SK-N-SH (cell line): ENCODE results near the gene GRAMD1B. TPM values are rescaled to one million over a fixed set of nuclear protein-coding genes. Genes with fewer than 3 reads are reported as not detected.

ENCODE experiments used
- CTCF ChIA-PET: fragments of 300-600, 350-600 bp; formaldehyde crosslinking; extraction: SDS; loops from one replicate; lab custom pipeline; 2021; lab: Yijun Ruan, JAX
- POLR2A ChIA-PET: fragments of 350-600 bp; sonication (Branson Sonifier 250); formaldehyde crosslinking; extraction: SDS; loops from one replicate; lab custom pipeline; 2020; ENCODE audit warnings: antibody characterized with exemption, inconsistent platforms; lab: Yijun Ruan, JAX
- DNase-seq: peaks from one replicate; pipeline ENCODE4 v3.0.0; 2012
- H2AFZ ChIP-seq: fragments of 200-600 bp; sonication (generic); 2 replicates; pipeline ENCODE4 v1.8.1; 2016; ENCODE audit warnings: antibody characterized with exemption, mild to moderate bottlenecking, low read depth
- H3F3A ChIP-seq: fragments of 200-600 bp; sonication (generic); replicated peaks from 2 replicates; pipeline ENCODE3; 2016; ENCODE audit warnings: antibody characterized with exemption, mild to moderate bottlenecking; ENCODE audit not compliant: insufficient read depth
- H3K27ac ChIP-seq, 2 experiments: fragments of 200-500 bp in 1 of 2; fragments of 200-600 bp in 1 of 2; sonication (Bioruptor generic) in 1 of 2; sonication (generic), shearing (Covaris generic) in 1 of 2; 2 replicates each; pipeline versions ENCODE4 v1.5.1 to v1.6.1; 2014 to 2016; ENCODE audit warnings: low read depth in 2 of 2, inconsistent platforms in 1 of 2, low read length in 1 of 2, mild to moderate bottlenecking in 1 of 2, mixed read lengths in 1 of 2
- H3K27me3 ChIP-seq: fragments of 200-600 bp; sonication (generic), shearing (Covaris generic); 2 replicates; pipeline ENCODE4 v1.6.1; 2016; ENCODE audit warnings: mixed run types; ENCODE audit not compliant: insufficient read depth
- H3K36me3 ChIP-seq, 2 experiments: fragments of 200-500 bp in 1 of 2; fragments of 200-600 bp in 1 of 2; sonication (Bioruptor generic) in 1 of 2; sonication (generic) in 1 of 2; replicated peaks in 1 of 2; 2 replicates each; pipeline versions ENCODE3 to v1.5.1; 2014 to 2016; ENCODE audit warnings: low read length in 1 of 2, mild to moderate bottlenecking in 1 of 2; ENCODE audit not compliant: insufficient read depth in 2 of 2, control insufficient read depth in 1 of 2
- H3K4me1 ChIP-seq, 2 experiments: fragments of 200-500 bp in 1 of 2; fragments of 200-600 bp in 1 of 2; sonication (Bioruptor generic) in 1 of 2; sonication (generic), shearing (Covaris generic) in 1 of 2; 2 replicates each; pipeline versions ENCODE4 v1.5.1 to v1.6.1; 2014 to 2016; ENCODE audit warnings: low read depth in 1 of 2, low read length in 1 of 2, mixed run types in 1 of 2; ENCODE audit not compliant: insufficient read depth in 2 of 2, control insufficient read depth in 1 of 2
- H3K4me2 ChIP-seq: fragments of 200-600 bp; sonication (generic), shearing (Covaris generic); 2 replicates; pipeline ENCODE4 v1.6.1; 2017; ENCODE audit warnings: mixed run types
- H3K4me3 ChIP-seq, 2 experiments: fragments of 200-500 bp in 1 of 2; fragments of 200-600 bp in 1 of 2; sonication (Bioruptor generic) in 1 of 2; sonication (generic), shearing (Covaris generic) in 1 of 2; 2 replicates each; pipeline versions ENCODE4 v1.5.1 to v1.8.1; 2014 to 2016; ENCODE audit warnings: low read depth in 2 of 2, inconsistent platforms in 1 of 2, low read length in 1 of 2, mild to moderate bottlenecking in 1 of 2, mixed read lengths in 1 of 2, moderate library complexity in 1 of 2
- H3K79me2 ChIP-seq: fragments of 200-600 bp; sonication (generic); 2 replicates; pipeline ENCODE4 v1.8.1; 2017; ENCODE audit warnings: mild to moderate bottlenecking; ENCODE audit not compliant: insufficient read depth
- H3K9ac ChIP-seq: fragments of 200-600 bp; sonication (generic); 2 replicates; pipeline ENCODE4 v1.6.1; 2017; ENCODE audit warnings: mixed run types
- H3K9me2 ChIP-seq: fragments of 200-600 bp; sonication (generic); 2 replicates; pipeline ENCODE4 v1.6.1; 2017; ENCODE audit warnings: mixed run types
- H3K9me3 ChIP-seq: fragments of 200-600 bp; sonication (generic); 2 replicates; pipeline ENCODE4 v1.6.1; 2017; ENCODE audit warnings: mixed run types, mild to moderate bottlenecking, moderate library complexity
- H4K20me1 ChIP-seq: fragments of 200-600 bp; sonication (generic); 2 replicates; pipeline ENCODE4 v1.6.1; 2017; ENCODE audit warnings: mild to moderate bottlenecking, mixed run types; ENCODE audit not compliant: insufficient read depth
- CHD2 ChIP-seq: fragments of 150-350 bp; IDR thresholded peaks from 2 replicates; pipeline ENCODE4 v1.6.1; 2018; ENCODE audit warnings: low read length; ENCODE audit not compliant: partially characterized antibody
- EZH2phosphoT487 ChIP-seq: fragments of 200-600 bp; sonication (generic); IDR thresholded peaks from 2 replicates; pipeline ENCODE4 v1.6.1; 2017; ENCODE audit warnings: low read depth, mixed run types, mild to moderate bottlenecking, antibody characterized with exemption, moderate library complexity, borderline replicate concordance
- FOXJ3 ChIP-seq: sonication (generic); formaldehyde crosslinking; IDR thresholded peaks from 2 replicates; pipeline ENCODE4 v1.5.1; 2020; ENCODE audit warnings: mild to moderate bottlenecking, missing genetic modification reagents
- GABPA ChIP-seq: IDR thresholded peaks from 2 replicates; pipeline ENCODE4 v1.4.0; 2012; ENCODE audit warnings: low read depth, mild to moderate bottlenecking
- GATA2 ChIP-seq: sonication (generic); formaldehyde crosslinking; IDR thresholded peaks from 2 replicates; pipeline ENCODE4 v1.5.0; 2020; ENCODE audit warnings: mild to moderate bottlenecking, missing genetic modification reagents
- IRF3 ChIP-seq: fragments of 150-350 bp; IDR thresholded peaks from 2 replicates; pipeline ENCODE4 v1.6.1; 2016; ENCODE audit warnings: mild to moderate bottlenecking, low read depth, low read length
- MAX ChIP-seq: IDR thresholded peaks from 2 replicates; pipeline ENCODE4 v1.4.0; 2012; ENCODE audit warnings: low read depth
- NFIC ChIP-seq: IDR thresholded peaks from 2 replicates; pipeline ENCODE4 v1.4.0; 2012; ENCODE audit warnings: borderline replicate concordance
- RAD21 ChIP-seq: IDR thresholded peaks from 2 replicates; pipeline ENCODE4 v1.6.1; 2012; ENCODE audit warnings: mild to moderate bottlenecking, low read length
- RFX5 ChIP-seq: IDR thresholded peaks from 2 replicates; pipeline ENCODE4 v1.6.1; 2012; ENCODE audit warnings: mild to moderate bottlenecking, improper control_type of control experiment, low read length
- RXRA ChIP-seq: IDR thresholded peaks from 2 replicates; pipeline ENCODE4 v1.4.0; 2012; ENCODE audit warnings: low read depth, mild to moderate bottlenecking, borderline replicate concordance
- SMC3 ChIP-seq: IDR thresholded peaks from 2 replicates; pipeline ENCODE4 v1.6.1; 2012; ENCODE audit warnings: low read depth, low read length, improper control_type of control experiment
- USF1 ChIP-seq: IDR thresholded peaks from 2 replicates; pipeline ENCODE4 v1.4.0; 2012; ENCODE audit warnings: low read depth, borderline replicate concordance
- YY1 ChIP-seq: IDR thresholded peaks from 2 replicates; pipeline ENCODE4 v1.4.0; 2012; ENCODE audit warnings: low read depth, mild to moderate bottlenecking
- whole genome bisulfite sequencing: methylation state at CpG from one replicate; pipeline ENCODE4 v1.1.6; 2017; ENCODE audit warnings: low lambda C conversion rate; 5-methylcytosine and 5-hydroxymethylcytosine counted together
- polyA plus RNA-seq, 3 experiments: library from polyadenylated mRNA; depleted of rRNA; stranded (reverse); fragments of >200 nt; gene quantifications; 2 replicates each; pipeline ENCODE4 v1.2.3, GENCODE V29; 2012
- TF ChIP-seq, protein P1 (sequence below): IDR thresholded peaks from 2 replicates; pipeline ENCODE4 v1.4.0; 2012; ENCODE audit warnings: low read depth, borderline replicate concordance
- TF ChIP-seq, protein P2 (sequence below): fragments of 200-600 bp; sonication (generic); IDR thresholded peaks from 2 replicates; pipeline ENCODE4 v1.6.1; 2017; ENCODE audit warnings: antibody characterized with exemption, mild to moderate bottlenecking, moderate library complexity
- TF ChIP-seq, protein P3 (sequence below): IDR thresholded peaks from 2 replicates; pipeline ENCODE4; 2012

The GRAMD1B gene
- polyA plus RNA-seq, 1 of the 3 experiments (the other 2 are of a cell fraction) = 14.5 TPM

DNA sequence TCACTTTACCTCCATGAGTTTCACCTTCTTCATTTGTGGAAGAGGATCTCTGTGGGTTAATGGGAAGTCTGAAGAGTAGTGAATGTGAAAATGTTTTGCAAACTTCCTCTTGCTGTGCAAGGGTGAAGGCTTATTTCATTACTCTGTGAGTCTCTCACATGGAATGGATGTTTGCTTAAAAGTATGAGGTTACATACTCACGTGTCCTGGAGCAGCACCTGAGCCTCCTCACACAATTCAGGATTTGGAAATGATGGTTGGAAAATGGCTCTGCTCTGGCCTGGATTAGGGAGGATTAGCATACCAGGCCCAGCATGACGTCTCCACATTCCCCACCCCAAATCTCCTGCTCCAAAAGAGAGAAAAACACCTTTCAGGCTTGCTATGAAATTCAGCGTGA lies 4.8 kb downstream of the GRAMD1B start:
- Histone ChIP-seq H3K4me3 (no peak overlapping the region), H3K27ac (no peak overlapping the region), H4K20me1 (no peaks in the 10 kb centered on the region), H3K79me2 (peaks cover 61% of the 10 kb centered on the region), H3F3A (peaks cover 4% of the 10 kb centered on the region), H3K9me3 (no peaks in the 10 kb centered on the region), H3K9ac (no peak overlapping the region), H3K4me1 (peaks cover 14 to 27% of the 10 kb centered on the region in 2 experiments; a peak in 3 of 4 replicates), H3K9me2 (no peaks in the 10 kb centered on the region), H3K27me3 (no peaks in the 10 kb centered on the region), H3K36me3 (peaks cover 0 to 4% of the 10 kb centered on the region in 2 experiments), H3K4me2 (no peak overlapping the region)
- ChIA-PET CTCF (interaction anchor here (0.7 to 4.0 kb wide), 4 partner anchors 28 to 133 kb away, joined by 3 to 11 read pairs (median 4); no protein-coding TSS in a partner anchor), POLR2A (no interaction called here)
- DNase-seq = no peak
- WGBS = 82% methylated on average over 3 of the region's 3 CpGs
- TF ChIP-seq YY1 (no peak), GATA2 (no peak), FOXJ3 (CRISPR knock-in tag) (no peak), IRF3 (no peak), RFX5 (no peak), GABPA (no peak), NFIC (no peak), CHD2 (no peak), RAD21 (no peak), EZH2phosphoT487 (no peak), USF1 (no peak), SMC3 (no peak), RXRA (no peak), MAX (no peak)
- TF ChIP-seq, protein P1, sequence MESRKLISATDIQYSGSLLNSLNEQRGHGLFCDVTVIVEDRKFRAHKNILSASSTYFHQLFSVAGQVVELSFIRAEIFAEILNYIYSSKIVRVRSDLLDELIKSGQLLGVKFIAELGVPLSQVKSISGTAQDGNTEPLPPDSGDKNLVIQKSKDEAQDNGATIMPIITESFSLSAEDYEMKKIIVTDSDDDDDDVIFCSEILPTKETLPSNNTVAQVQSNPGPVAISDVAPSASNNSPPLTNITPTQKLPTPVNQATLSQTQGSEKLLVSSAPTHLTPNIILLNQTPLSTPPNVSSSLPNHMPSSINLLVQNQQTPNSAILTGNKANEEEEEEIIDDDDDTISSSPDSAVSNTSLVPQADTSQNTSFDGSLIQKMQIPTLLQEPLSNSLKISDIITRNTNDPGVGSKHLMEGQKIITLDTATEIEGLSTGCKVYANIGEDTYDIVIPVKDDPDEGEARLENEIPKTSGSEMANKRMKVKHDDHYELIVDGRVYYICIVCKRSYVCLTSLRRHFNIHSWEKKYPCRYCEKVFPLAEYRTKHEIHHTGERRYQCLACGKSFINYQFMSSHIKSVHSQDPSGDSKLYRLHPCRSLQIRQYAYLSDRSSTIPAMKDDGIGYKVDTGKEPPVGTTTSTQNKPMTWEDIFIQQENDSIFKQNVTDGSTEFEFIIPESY = no peak
- TF ChIP-seq, protein P2, sequence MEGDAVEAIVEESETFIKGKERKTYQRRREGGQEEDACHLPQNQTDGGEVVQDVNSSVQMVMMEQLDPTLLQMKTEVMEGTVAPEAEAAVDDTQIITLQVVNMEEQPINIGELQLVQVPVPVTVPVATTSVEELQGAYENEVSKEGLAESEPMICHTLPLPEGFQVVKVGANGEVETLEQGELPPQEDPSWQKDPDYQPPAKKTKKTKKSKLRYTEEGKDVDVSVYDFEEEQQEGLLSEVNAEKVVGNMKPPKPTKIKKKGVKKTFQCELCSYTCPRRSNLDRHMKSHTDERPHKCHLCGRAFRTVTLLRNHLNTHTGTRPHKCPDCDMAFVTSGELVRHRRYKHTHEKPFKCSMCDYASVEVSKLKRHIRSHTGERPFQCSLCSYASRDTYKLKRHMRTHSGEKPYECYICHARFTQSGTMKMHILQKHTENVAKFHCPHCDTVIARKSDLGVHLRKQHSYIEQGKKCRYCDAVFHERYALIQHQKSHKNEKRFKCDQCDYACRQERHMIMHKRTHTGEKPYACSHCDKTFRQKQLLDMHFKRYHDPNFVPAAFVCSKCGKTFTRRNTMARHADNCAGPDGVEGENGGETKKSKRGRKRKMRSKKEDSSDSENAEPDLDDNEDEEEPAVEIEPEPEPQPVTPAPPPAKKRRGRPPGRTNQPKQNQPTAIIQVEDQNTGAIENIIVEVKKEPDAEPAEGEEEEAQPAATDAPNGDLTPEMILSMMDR = no peak
- TF ChIP-seq, protein P3, sequence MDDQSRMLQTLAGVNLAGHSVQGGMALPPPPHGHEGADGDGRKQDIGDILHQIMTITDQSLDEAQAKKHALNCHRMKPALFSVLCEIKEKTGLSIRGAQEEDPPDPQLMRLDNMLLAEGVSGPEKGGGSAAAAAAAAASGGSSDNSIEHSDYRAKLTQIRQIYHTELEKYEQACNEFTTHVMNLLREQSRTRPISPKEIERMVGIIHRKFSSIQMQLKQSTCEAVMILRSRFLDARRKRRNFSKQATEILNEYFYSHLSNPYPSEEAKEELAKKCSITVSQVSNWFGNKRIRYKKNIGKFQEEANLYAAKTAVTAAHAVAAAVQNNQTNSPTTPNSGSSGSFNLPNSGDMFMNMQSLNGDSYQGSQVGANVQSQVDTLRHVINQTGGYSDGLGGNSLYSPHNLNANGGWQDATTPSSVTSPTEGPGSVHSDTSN = no peak
- TF ChIP-seq, all 33 proteins: peak for 0
- H2AFZ ChIP-seq = no peak overlapping the region
